Smooth muscle cell (in vitro differentiated cells): ENCODE results near the gene CAV1. TPM values are rescaled to one million over a fixed set of nuclear protein-coding genes. Genes with fewer than 3 reads are reported as not detected.

Experiments used
- DNase-seq: peaks from one replicate; lab custom pipeline; 2025; ENCODE audit not compliant: unreplicated experiment; lab: John Stamatoyannopoulos, UW
- H2AFZ ChIP-seq: fragments of 200-600 bp; sonication (generic); 2 replicates; pipeline ENCODE4 v1.6.0; 2016; ENCODE audit warnings: antibody characterized with exemption, low read depth, mild to moderate bottlenecking
- H3F3A ChIP-seq: fragments of 200-600 bp; sonication (generic); 2 replicates; pipeline ENCODE4 v1.6.0; 2017; ENCODE audit warnings: antibody characterized with exemption, low read depth
- H3K27ac ChIP-seq: fragments of 200-600 bp; sonication (generic); 2 replicates; pipeline ENCODE4 v1.5.1; 2016; ENCODE audit warnings: low read depth, mild to moderate bottlenecking
- H3K27me3 ChIP-seq: fragments of 200-600 bp; sonication (generic); 2 replicates; pipeline ENCODE4 v1.6.1; 2016; ENCODE audit warnings: low read depth, mild to moderate bottlenecking
- H3K36me3 ChIP-seq: fragments of 200-600 bp; sonication (generic); 2 replicates; pipeline ENCODE4 v1.5.1; 2016; ENCODE audit warnings: low read depth
- H3K4me1 ChIP-seq: fragments of 200-600 bp; sonication (generic); 2 replicates; pipeline ENCODE4 v1.5.1; 2016; ENCODE audit warnings: low read depth
- H3K4me2 ChIP-seq: fragments of 200-600 bp; sonication (generic); 2 replicates; pipeline ENCODE4 v1.6.0; 2016; ENCODE audit warnings: mild to moderate bottlenecking
- H3K4me3 ChIP-seq: fragments of 200-600 bp; sonication (generic); 2 replicates; pipeline ENCODE4 v1.5.1; 2016; ENCODE audit warnings: mild to moderate bottlenecking
- H3K79me2 ChIP-seq: fragments of 200-600 bp; sonication (generic); 2 replicates; pipeline ENCODE4 v1.6.0; 2016; ENCODE audit warnings: low read depth, mild to moderate bottlenecking
- H3K9ac ChIP-seq: fragments of 200-600 bp; sonication (generic); 2 replicates; pipeline ENCODE4 v1.6.0; 2016; ENCODE audit warnings: low read depth
- H3K9me3 ChIP-seq: fragments of 200-600 bp; sonication (generic); replicated peaks from 2 replicates; pipeline ENCODE4 v1.5.1; 2016; ENCODE audit warnings: low read depth
- H4K20me1 ChIP-seq: fragments of 200-600 bp; sonication (generic); 2 replicates; pipeline ENCODE4 v1.6.0; 2016; ENCODE audit warnings: low read depth
- WGBS: methylation state at CpG from one replicate; pipeline ENCODE4 v1.1.7; 2016; ENCODE audit warnings: low lambda C conversion rate; 5-methylcytosine and 5-hydroxymethylcytosine counted together
- polyA plus RNA-seq: library from polyadenylated mRNA; unstranded; fragments of >200 nt; fragmentation: Nextera tagmentation; extraction: Ambion mirVana; gene quantifications from 2 replicates; pipeline ENCODE4 v1.2.1, GENCODE V29; 2016
- total RNA-seq: library from RNA; depleted of rRNA; stranded (reverse); fragments of >200 nt; gene quantifications from 2 replicates; pipeline ENCODE4 v1.2.3, GENCODE V29; 2014
- TF ChIP-seq, protein P1 (sequence below): fragments of 200-600 bp; sonication (generic); IDR thresholded peaks from 2 replicates; pipeline ENCODE4 v1.5.1; 2017; ENCODE audit warnings: borderline replicate concordance, mild to moderate bottlenecking, antibody characterized with exemption; ENCODE audit not compliant: insufficient read depth, poor library complexity, severe bottlenecking

Gene CAV1
- total and polyA plus RNA-seq, 2 experiments from 2014 or later: 55.8 to 84.7 TPM

DNA sequence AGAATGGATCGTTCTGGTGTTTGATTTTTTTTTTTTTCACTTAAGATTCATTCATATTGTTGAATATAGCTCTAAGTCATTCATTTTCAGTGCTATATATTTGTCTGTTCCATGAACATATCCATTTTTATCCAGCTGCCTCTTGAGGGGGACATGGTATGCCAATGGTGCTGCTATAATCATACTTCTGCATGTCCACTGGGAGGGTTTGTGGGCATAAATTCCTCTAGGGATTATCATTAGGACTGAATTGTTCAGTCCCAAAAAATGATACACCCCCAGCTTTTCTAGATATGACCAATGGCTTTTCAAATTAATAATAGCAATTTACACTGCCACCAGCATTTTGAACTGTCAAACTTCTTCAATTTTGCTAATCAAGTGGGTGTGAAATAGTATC lies 41.1 kb downstream of the CAV1 start:
- Histone ChIP-seq H3K4me1 (no peaks in the 10 kb centered on the region), H3K9me3 (no peaks in the 10 kb centered on the region), H3K27me3 (no peaks in the 10 kb centered on the region), H3K4me3 (no peak overlapping the region), H3K27ac (no peak overlapping the region), H3K4me2 (no peak overlapping the region), H3K79me2 (no peaks in the 10 kb centered on the region), H3K36me3 (no peaks in the 10 kb centered on the region), H2AFZ (no peak overlapping the region), H3K9ac (no peak overlapping the region), H3F3A (peaks cover 6% of the 10 kb centered on the region), H4K20me1 (no peaks in the 10 kb centered on the region)
- DNase-seq: no peak
- TF ChIP-seq, protein P1, sequence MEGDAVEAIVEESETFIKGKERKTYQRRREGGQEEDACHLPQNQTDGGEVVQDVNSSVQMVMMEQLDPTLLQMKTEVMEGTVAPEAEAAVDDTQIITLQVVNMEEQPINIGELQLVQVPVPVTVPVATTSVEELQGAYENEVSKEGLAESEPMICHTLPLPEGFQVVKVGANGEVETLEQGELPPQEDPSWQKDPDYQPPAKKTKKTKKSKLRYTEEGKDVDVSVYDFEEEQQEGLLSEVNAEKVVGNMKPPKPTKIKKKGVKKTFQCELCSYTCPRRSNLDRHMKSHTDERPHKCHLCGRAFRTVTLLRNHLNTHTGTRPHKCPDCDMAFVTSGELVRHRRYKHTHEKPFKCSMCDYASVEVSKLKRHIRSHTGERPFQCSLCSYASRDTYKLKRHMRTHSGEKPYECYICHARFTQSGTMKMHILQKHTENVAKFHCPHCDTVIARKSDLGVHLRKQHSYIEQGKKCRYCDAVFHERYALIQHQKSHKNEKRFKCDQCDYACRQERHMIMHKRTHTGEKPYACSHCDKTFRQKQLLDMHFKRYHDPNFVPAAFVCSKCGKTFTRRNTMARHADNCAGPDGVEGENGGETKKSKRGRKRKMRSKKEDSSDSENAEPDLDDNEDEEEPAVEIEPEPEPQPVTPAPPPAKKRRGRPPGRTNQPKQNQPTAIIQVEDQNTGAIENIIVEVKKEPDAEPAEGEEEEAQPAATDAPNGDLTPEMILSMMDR: no peak
- WGBS: 93% methylated on average over 1 of the region's 1 CpG

DNA sequence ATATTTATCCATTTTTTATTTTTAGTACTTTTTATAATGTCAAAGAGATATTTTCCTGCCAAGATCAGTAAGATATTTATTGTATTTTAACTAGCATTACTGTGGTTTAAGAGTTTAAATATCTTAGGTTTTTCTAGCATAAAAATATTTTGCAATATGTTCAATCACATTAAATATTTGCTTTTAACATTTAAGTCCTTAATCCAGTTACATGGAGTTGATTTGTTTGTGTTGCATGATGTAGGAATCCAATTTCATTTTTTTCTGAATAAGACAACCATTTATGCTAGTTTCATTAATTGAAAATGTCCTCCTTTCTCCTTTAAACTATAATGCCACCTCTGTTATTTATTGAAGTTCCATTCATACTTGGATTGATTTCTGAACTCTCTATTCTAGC lies 41.8 kb downstream of the CAV1 start:
- H3K4me3 ChIP-seq: no peak overlapping the region
- TF ChIP-seq, protein P1: no peak
- H3K9me3 ChIP-seq: no peaks in the 10 kb centered on the region
- H3K36me3 ChIP-seq: no peaks in the 10 kb centered on the region
- no peaks in the 10 kb centered on the region for H3K27me3 ChIP-seq
- no peak overlapping the region for H3K4me2 ChIP-seq
- no peak overlapping the region for H3K9ac ChIP-seq
- H4K20me1 ChIP-seq: no peaks in the 10 kb centered on the region
- no peak overlapping the region for H2AFZ ChIP-seq
- H3K79me2 ChIP-seq: no peaks in the 10 kb centered on the region
- no peaks in the 10 kb centered on the region for H3K4me1 ChIP-seq
- no peak overlapping the region for H3K27ac ChIP-seq
- no peak for DNase-seq
- H3F3A ChIP-seq: peaks cover 6% of the 10 kb centered on the region

DNA sequence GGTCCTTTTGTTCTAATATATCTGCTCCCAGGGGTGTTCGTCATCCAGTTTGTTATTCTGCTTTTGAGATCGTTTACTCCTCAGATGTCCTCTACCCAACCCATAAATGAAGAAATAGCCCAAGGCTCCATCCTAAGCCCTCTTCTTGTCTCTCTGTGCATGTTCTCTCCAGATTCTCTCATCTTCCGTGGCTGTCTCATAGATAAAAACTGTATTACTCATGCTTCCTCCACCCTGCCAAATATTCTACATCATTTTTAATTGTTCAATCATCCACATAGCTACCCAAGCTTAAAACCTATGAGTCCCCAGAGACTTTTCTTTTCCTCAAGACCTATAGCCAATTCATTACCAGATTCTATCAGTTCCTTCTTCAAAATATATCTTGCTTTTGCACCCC lies 44.9 kb downstream of the CAV1 start:
- H3K4me1 ChIP-seq: no peaks in the 10 kb centered on the region
- no peak for DNase-seq
- peak overlapping the region; percentile 71 for H3K27ac ChIP-seq
- no peak overlapping the region for H3K9ac ChIP-seq
- no peaks in the 10 kb centered on the region for H3K36me3 ChIP-seq
- H3K27me3 ChIP-seq: no peaks in the 10 kb centered on the region
- no peaks in the 10 kb centered on the region for H4K20me1 ChIP-seq
- H3K4me3 ChIP-seq: no peak overlapping the region
- peak overlapping the region; percentile 24 for H2AFZ ChIP-seq
- 40% methylated on average over 3 of the region's 3 CpGs for WGBS
- no peaks in the 10 kb centered on the region for H3K9me3 ChIP-seq
- H3K79me2 ChIP-seq: no peaks in the 10 kb centered on the region
- H3F3A ChIP-seq: peaks cover 6% of the 10 kb centered on the region
- H3K4me2 ChIP-seq: peak overlapping the region; percentile 47
- TF ChIP-seq, protein P1: no peak

DNA sequence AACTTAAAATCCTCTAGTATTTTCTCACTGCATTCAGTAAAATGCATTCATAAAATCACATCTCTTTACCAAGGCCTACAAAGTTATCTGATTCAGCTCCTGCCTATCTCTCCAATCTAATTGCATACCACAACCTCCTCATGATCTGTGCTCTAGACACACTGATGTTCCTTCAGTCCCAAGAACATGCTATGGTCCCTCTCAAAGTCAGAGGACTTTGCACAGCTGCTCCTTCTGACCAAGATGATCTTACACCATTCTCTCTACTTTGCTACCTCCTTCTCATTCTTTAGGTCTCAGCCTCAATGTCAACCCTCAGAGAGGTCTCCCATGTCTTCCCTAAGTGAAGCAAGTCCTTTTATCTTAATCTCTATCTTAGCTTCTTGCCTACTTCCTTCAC lies 45.5 kb downstream of the CAV1 start:
- Histone ChIP-seq H3F3A (peaks cover 6% of the 10 kb centered on the region), H3K36me3 (no peaks in the 10 kb centered on the region), H3K79me2 (no peaks in the 10 kb centered on the region), H3K9ac (no peak overlapping the region), H3K4me1 (no peaks in the 10 kb centered on the region), H3K9me3 (no peaks in the 10 kb centered on the region), H4K20me1 (no peaks in the 10 kb centered on the region), H3K27ac (peak overlapping the region; percentile 71), H3K4me3 (no peak overlapping the region), H3K27me3 (no peaks in the 10 kb centered on the region), H3K4me2 (peak overlapping the region; percentile 47), H2AFZ (peak overlapping the region; percentile 24)
- DNase-seq: no peak
- TF ChIP-seq, protein P1: no peak
